Measurements from ENCODE around the gene C5AR1. TPM values are rescaled to one million over a fixed set of nuclear protein-coding genes. Genes with fewer than 3 reads are reported as not detected.

The C5AR1 gene
- total RNA-seq, 2 donors from 2014 or later: 1.3 to 3.2 TPM

DNA sequence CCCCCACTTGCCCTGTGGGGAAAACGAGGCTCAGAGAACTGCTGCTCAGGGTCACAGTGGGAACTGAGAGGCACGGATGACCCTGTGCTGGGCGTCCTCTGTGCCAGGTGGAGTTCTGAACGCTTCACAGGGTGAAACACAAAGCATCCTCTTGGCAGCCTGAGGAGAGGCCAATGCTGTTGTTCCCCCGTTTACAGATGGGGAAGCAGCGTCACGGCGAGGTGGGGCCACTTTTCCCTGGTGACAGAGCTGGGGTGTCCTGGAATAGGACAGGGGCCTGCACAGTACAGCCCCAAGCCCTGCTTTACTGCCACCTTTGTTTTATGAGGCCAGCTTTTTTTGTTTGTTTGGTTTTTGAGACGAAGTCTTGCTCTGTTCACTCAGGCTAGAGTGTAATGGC, 61.6 kb downstream of the C5AR1 start:
- DNase-seq (ENCODE audit: low spot score in 2 of 2): no peak
- no peaks in the 10 kb centered on the region for H3K9me3 Mint-ChIP-seq
- H3K36me3 Mint-ChIP-seq: no peaks in the 10 kb centered on the region
- ATAC-seq: no peak
- no peak overlapping the region for H3K27ac Mint-ChIP-seq

Other genes with a start within 250 kb of the C5AR1 start
- gene ZC3H4, start 196.1 kb upstream of the C5AR1 start, total RNA-seq: 100 to 1,000 TPM in 1 of 2 donors, 10 to 100 TPM in 1; 49.8 to 112 TPM
- 100 to 1,000 TPM; 121 to 178 TPM for gene SAE1, start 179.0 kb upstream of the C5AR1 start, total RNA-seq
- gene BBC3, start 78.7 kb upstream of the C5AR1 start, total RNA-seq: 10 to 100 TPM; 21.9 to 84.2 TPM
- 10 to 100 TPM; 50.0 to 60.2 TPM for gene CCDC9, start 53.3 kb upstream of the C5AR1 start, total RNA-seq
- gene INAFM1, start 35.0 kb upstream of the C5AR1 start, total RNA-seq: 10 to 100 TPM; 16.9 to 20.0 TPM
- gene C5AR2, start 22.3 kb downstream of the C5AR1 start, total RNA-seq: not detected
- gene DHX34, start 39.5 kb downstream of the C5AR1 start, total RNA-seq: 10 to 100 TPM; 16.7 to 19.2 TPM
- gene MEIS3, start 109.7 kb downstream of the C5AR1 start, total RNA-seq: under 1 TPM in 1 of 2 donors, not detected in 1; 0.12 TPM
- gene SLC8A2, start 162.0 kb downstream of the C5AR1 start, total RNA-seq: under 1 TPM; 0.11 to 0.41 TPM
- 10 to 100 TPM; 15.3 to 24.8 TPM for gene KPTN, start 174.4 kb downstream of the C5AR1 start, total RNA-seq
- 10 to 100 TPM; 69.7 to 78.5 TPM for gene NAPA, start 205.2 kb downstream of the C5AR1 start, total RNA-seq